H1 (cell line): Measurements from ENCODE around the gene RPL7A. TPM values are rescaled to one million over a fixed set of nuclear protein-coding genes. Genes with fewer than 3 reads are reported as not detected.

Experiments
- CTCF ChIA-PET: fragments of 300-600 bp; sonication (Branson Sonifier 250); formaldehyde crosslinking; loops from one replicate; lab custom pipeline; 2021; ENCODE audit not compliant: partially characterized antibody; lab: Charles Lee
- POLR2A ChIA-PET: fragments of 300-600 bp; sonication (Branson Sonifier 250); formaldehyde crosslinking; loops from one replicate; lab custom pipeline; 2021; ENCODE audit warnings: inconsistent platforms; ENCODE audit not compliant: partially characterized antibody; lab: Charles Lee
- DNase-seq, 2 experiments: peaks; one replicate each; pipeline versions ENCODE4 v3.0.0 to v3.0.0-alpha.2; 2010 to 2022; ENCODE audit warnings: low spot score in 2 of 2, low read depth in 1 of 2, mixed read lengths in 1 of 2
- FAIRE-seq: peaks from 2 replicates; lab custom pipeline; 2011; peaks lifted over from hg19 to GRCh38; lab: Jason Lieb, UNC
- H2AFZ ChIP-seq: 2 replicates; pipeline ENCODE4 v1.8.1; 2012; ENCODE audit warnings: low read length, inconsistent platforms
- H2AK5ac ChIP-seq: 2 replicates; pipeline ENCODE4 v1.6.1; 2013; ENCODE audit warnings: low read depth, low read length
- H2BK120ac ChIP-seq: replicated peaks from 2 replicates; pipeline ENCODE3; 2013; ENCODE audit warnings: low read depth, low read length, inconsistent platforms
- H2BK12ac ChIP-seq: 2 replicates; pipeline ENCODE4 v1.6.1; 2013; ENCODE audit warnings: low read depth, low read length
- H2BK15ac ChIP-seq: 2 replicates; pipeline ENCODE4 v1.6.1; 2013; ENCODE audit warnings: low read length
- H2BK20ac ChIP-seq: 2 replicates; pipeline ENCODE4 v1.6.1; 2013; ENCODE audit warnings: low read length
- H2BK5ac ChIP-seq: 2 replicates; pipeline ENCODE4 v1.6.1; 2013; ENCODE audit warnings: low read depth, low read length
- H3K14ac ChIP-seq: 2 replicates; pipeline ENCODE4 v1.6.1; 2013; ENCODE audit warnings: inconsistent platforms; ENCODE audit not compliant: insufficient read length
- H3K18ac ChIP-seq: 2 replicates; pipeline ENCODE4 v1.6.1; 2013; ENCODE audit warnings: low read length; ENCODE audit errors: extremely low read depth
- H3K23ac ChIP-seq: 2 replicates; pipeline ENCODE4 v1.6.1; 2013; ENCODE audit warnings: inconsistent platforms; ENCODE audit not compliant: insufficient read length
- H3K23me2 ChIP-seq: 2 replicates; pipeline ENCODE4 v1.6.1; 2013; ENCODE audit warnings: low read depth, low read length
- H3K27ac ChIP-seq: 2 replicates; pipeline ENCODE4 v1.6.1; 2011; ENCODE audit warnings: low read depth, low read length, inconsistent platforms
- H3K27me3 ChIP-seq, 4 experiments: replicated peaks in 1 of 4; 1 replicate in 1 of 4; 2 replicates in 3 of 4; pipeline versions ENCODE4 v1.6.1 to v1.8.1; 2011 to 2013; ENCODE audit warnings: low read length in 3 of 4, mild to moderate bottlenecking in 3 of 4, inconsistent platforms in 2 of 4, mixed read lengths in 2 of 4, moderate library complexity in 1 of 4; ENCODE audit not compliant: control insufficient read depth in 3 of 4, insufficient read depth in 3 of 4; ENCODE audit errors: extremely low read depth in 1 of 4
- H3K36me3 ChIP-seq, 4 experiments: 2 replicates each; pipeline versions ENCODE4 v1.6.1 to v1.8.1; 2011 to 2013; ENCODE audit warnings: mild to moderate bottlenecking in 4 of 4, low read length in 3 of 4, moderate library complexity in 2 of 4, control low read depth in 1 of 4, inconsistent platforms in 1 of 4; ENCODE audit not compliant: insufficient read depth in 4 of 4, control insufficient read depth in 2 of 4
- H3K4ac ChIP-seq: replicated peaks from 2 replicates; pipeline ENCODE3; 2013; ENCODE audit warnings: low read length, low read depth, mixed read lengths, inconsistent platforms; ENCODE audit not compliant: insufficient read length
- H3K4me1 ChIP-seq, 4 experiments: replicated peaks in 1 of 4; 1 replicate in 1 of 4; 2 replicates in 3 of 4; pipeline versions ENCODE4 v1.6.1 to v1.8.1; 2011 to 2013; ENCODE audit warnings: low read length in 3 of 4, inconsistent platforms in 2 of 4, mixed read lengths in 1 of 4; ENCODE audit not compliant: insufficient read depth in 4 of 4, control insufficient read depth in 3 of 4
- H3K4me2 ChIP-seq, 2 experiments: 2 replicates each; pipeline versions ENCODE4 v1.6.1 to v1.8.1; 2011 to 2013; ENCODE audit warnings: low read depth in 2 of 2, low read length in 2 of 2, control low read depth in 1 of 2, inconsistent platforms in 1 of 2, mild to moderate bottlenecking in 1 of 2; ENCODE audit not compliant: insufficient read depth in 1 of 2
- H3K4me3 ChIP-seq, 4 experiments: fragments of 200-600, 300-600 bp in 1 of 4; sonication (generic), shearing (Covaris generic), sonication (Bioruptor Twin) in 1 of 4; 2 replicates each; pipeline versions ENCODE4 v1.5.1 to v1.8.1; 2011 to 2016; ENCODE audit warnings: low read length in 4 of 4, low read depth in 3 of 4, control low read depth in 2 of 4, inconsistent platforms in 2 of 4, mild to moderate bottlenecking in 2 of 4, mixed read lengths in 1 of 4, moderate library complexity in 1 of 4; ENCODE audit not compliant: insufficient read depth in 2 of 4; ENCODE audit errors: extremely low read depth in 1 of 4
- H3K56ac ChIP-seq: replicated peaks from 2 replicates; pipeline ENCODE3; 2013; ENCODE audit warnings: low read depth, mild to moderate bottlenecking, mixed read lengths, low read length, inconsistent platforms; ENCODE audit not compliant: insufficient read length
- H3K79me1 ChIP-seq: 2 replicates; pipeline ENCODE4 v1.6.1; 2013; ENCODE audit warnings: low read depth, low read length, control low read depth
- H3K79me2 ChIP-seq, 2 experiments: 2 replicates each; pipeline versions ENCODE4 v1.6.1 to v1.8.1; 2012 to 2013; ENCODE audit warnings: low read length in 2 of 2, mild to moderate bottlenecking in 2 of 2, inconsistent platforms in 1 of 2; ENCODE audit not compliant: insufficient read depth in 2 of 2, control insufficient read depth in 1 of 2
- H3K9ac ChIP-seq, 4 experiments: replicated peaks in 1 of 4; 1 replicate in 1 of 4; 2 replicates in 3 of 4; pipeline versions ENCODE4 v1.6.1 to v1.8.1; 2011 to 2013; ENCODE audit warnings: low read depth in 3 of 4, low read length in 3 of 4, control low read depth in 2 of 4, mild to moderate bottlenecking in 2 of 4, moderate library complexity in 2 of 4, inconsistent platforms in 1 of 4; ENCODE audit errors: extremely low read depth in 1 of 4
- H3K9me3 ChIP-seq, 2 experiments: 2 replicates each; pipeline versions ENCODE4 v1.6.1 to v1.8.1; 2012 to 2013; ENCODE audit warnings: mild to moderate bottlenecking in 2 of 2, moderate library complexity in 2 of 2, control low read depth in 1 of 2, inconsistent platforms in 1 of 2, low read depth in 1 of 2, low read length in 1 of 2, mixed read lengths in 1 of 2; ENCODE audit not compliant: insufficient read depth in 2 of 2
- H4K20me1 ChIP-seq, 2 experiments: replicated peaks in 1 of 2; 2 replicates each; pipeline versions ENCODE3 to v1.8.1; 2011 to 2013; ENCODE audit warnings: inconsistent platforms in 2 of 2, low read length in 2 of 2, mild to moderate bottlenecking in 1 of 2; ENCODE audit not compliant: insufficient read depth in 2 of 2, control insufficient read depth in 1 of 2
- H4K5ac ChIP-seq: 2 replicates; pipeline ENCODE4 v1.6.1; 2013; ENCODE audit warnings: low read length, low read depth, mixed read lengths, inconsistent platforms; ENCODE audit not compliant: insufficient read length
- H4K8ac ChIP-seq: 2 replicates; pipeline ENCODE4 v1.8.0; 2013; ENCODE audit warnings: mild to moderate bottlenecking, moderate library complexity, low read length, inconsistent platforms; ENCODE audit not compliant: insufficient read depth; ENCODE audit errors: extremely low read depth
- H4K91ac ChIP-seq: replicated peaks from 2 replicates; pipeline ENCODE3; 2013; ENCODE audit warnings: low read length, mixed read lengths, inconsistent platforms; ENCODE audit not compliant: insufficient read length
- EP300 ChIP-seq, 2 experiments: IDR thresholded peaks; 1 replicate in 1 of 2; 2 replicates in 1 of 2; pipeline ENCODE4 v1.6.1; 2011 to 2012; ENCODE audit warnings: low read depth in 2 of 2, low read length in 2 of 2, mild to moderate bottlenecking in 2 of 2, borderline replicate concordance in 1 of 2, inconsistent platforms in 1 of 2, moderate library complexity in 1 of 2
- PHF8 ChIP-seq: fragments of 200-600 bp; sonication (generic); conservative IDR thresholded peaks from 2 replicates; pipeline ENCODE4 v1.7.1; 2012; ENCODE audit warnings: low read depth, mild to moderate bottlenecking, inconsistent platforms, low read length, moderate library complexity
- SAP30 ChIP-seq: fragments of 300-600 bp; sonication (generic); IDR thresholded peaks from 2 replicates; pipeline ENCODE4 v1.7.1; 2012; ENCODE audit warnings: low read length, moderate library complexity, mild to moderate bottlenecking, inconsistent platforms; ENCODE audit not compliant: insufficient read depth, insufficient replicate concordance
- WGBS, 2 experiments: shearing (Covaris generic) in 1 of 2; methylation state at CpG; one replicate each; pipeline versions ENCODE4 v1.1.6 to v1.1.7; 2013 to 2015; ENCODE audit warnings: low lambda C conversion rate in 2 of 2, mixed read lengths in 2 of 2, inconsistent platforms in 1 of 2, low coverage in 1 of 2, missing lambda C conversion rate in 1 of 2; ENCODE audit not compliant: insufficient replicate concordance in 2 of 2, insufficient coverage in 1 of 2, insufficient read length in 1 of 2; ENCODE audit errors: extremely low coverage in 1 of 2, missing lambda C conversion rate in 1 of 2; 5-methylcytosine and 5-hydroxymethylcytosine counted together
- polyA plus RNA-seq, 7 experiments: library from polyadenylated mRNA; depleted of rRNA in 3 of 7; stranded (reverse) in 5 of 7; unstranded in 2 of 7; fragments of >200 nt in 5 of 7; fragments of 200-250 nt in 2 of 7; gene quantifications; 1 replicate in 5 of 7; 2 replicates in 1 of 7; 4 replicates in 1 of 7; pipeline versions ENCODE4 v1.2.1 to v1.2.3, GENCODE V29; 2011 to 2013; ENCODE audit warnings: missing spikeins in 2 of 7, mixed read lengths in 2 of 7
- total RNA-seq: library from RNA; stranded (reverse); fragmentation: NEBNext Ultra II Directional; extraction: Animal tissue kit (Norgen Biotek cat#: 25700); gene quantifications from 2 replicates; pipeline ENCODE4 v1.2.1, GENCODE V29; 2021

Gene RPL7A
- total and polyA plus RNA-seq, 2 of the 8 experiments (the other 6 are each of a cell fraction or from before 2014, with no cell fraction given): 2,578 to 2,783 TPM

DNA sequence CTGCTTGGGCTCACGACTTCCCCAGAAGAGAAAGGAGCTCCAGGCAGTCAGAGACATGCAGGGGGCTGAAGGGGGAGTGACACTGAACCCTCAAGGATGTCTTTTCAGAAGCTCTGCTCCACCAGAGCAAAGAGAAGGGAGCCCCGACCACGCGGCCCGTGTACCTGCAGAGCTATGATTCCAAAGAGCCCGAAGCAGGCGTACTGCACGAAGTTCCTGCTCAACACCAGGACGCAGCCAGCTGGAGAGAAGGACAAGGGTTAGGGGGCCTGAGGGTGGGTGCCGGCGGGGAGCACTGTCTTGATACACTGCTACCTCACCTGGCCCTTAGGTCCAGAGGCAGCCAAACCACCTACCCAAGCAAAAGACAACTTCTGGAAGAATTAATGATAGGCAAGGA lies 18.4 kb downstream of the RPL7A start:
- H2AK5ac ChIP-seq: no peak overlapping the region
- no peak for TF ChIP-seq SAP30
- TF ChIP-seq EP300 (IDR thresholded peaks at IDR 0.05; ENCODE audit: borderline replicate concordance in 1 of 2, low read depth in 2 of 2, low read length in 2 of 2): no peak
- no peak for TF ChIP-seq PHF8
- H3K18ac ChIP-seq: no peak overlapping the region
- H4K20me1 ChIP-seq: peaks cover 40 to 55% of the 10 kb centered on the region in 2 experiments
- H2BK15ac ChIP-seq: no peak overlapping the region
- ChIA-PET CTCF (interaction anchor here (0.9 to 10.1 kb wide), 6 partner anchors 9 to 107 kb away, joined by 3 to 90 read pairs (median 3); partner anchors contain the start of genes SURF1 and SURF2), POLR2A (interaction anchor here (1.2 to 19.9 kb wide), 5 partner anchors 8 to 27 kb away, joined by 3 to 461 read pairs (median 6); partner anchors contain the start of genes MED22, RPL7A, STKLD1 and SURF1)
- H4K91ac ChIP-seq: no peak overlapping the region
- no peak overlapping the region for H2BK20ac ChIP-seq
- H2BK12ac ChIP-seq: no peak overlapping the region
- no peak overlapping the region for H3K56ac ChIP-seq
- no peak overlapping the region for H3K27ac ChIP-seq
- no peaks in the 10 kb centered on the region for H3K23me2 ChIP-seq
- H3K23ac ChIP-seq: no peak overlapping the region
- peaks cover 32% of the 10 kb centered on the region for H3K79me1 ChIP-seq
- H3K27me3 ChIP-seq: no peaks in the 10 kb centered on the region
- no peak overlapping the region for H3K9ac ChIP-seq
- H3K4me1 ChIP-seq: no peaks in the 10 kb centered on the region; a peak in 1 of 7 replicates
- no peaks in the 10 kb centered on the region for H3K9me3 ChIP-seq
- H2AFZ ChIP-seq: no peak overlapping the region
- H2BK120ac ChIP-seq: no peak overlapping the region
- H3K36me3 ChIP-seq: peaks cover 13 to 56% (median 48%) of the 10 kb centered on the region in 4 experiments
- DNase-seq: no peak
- FAIRE-seq: no peak
- no peak overlapping the region for H3K14ac ChIP-seq
- no peak overlapping the region for H4K5ac ChIP-seq
- 91% methylated on average over 11 of the region's 11 CpGs; no CpG with 5 or more reads in 1 of the 2 experiments for WGBS, 2 experiments
- H3K4ac ChIP-seq: no peak overlapping the region
- H3K79me2 ChIP-seq: peaks cover 8 to 50% of the 10 kb centered on the region in 2 experiments; a peak in 3 of 4 replicates
- H2BK5ac ChIP-seq: no peak overlapping the region
- no peak overlapping the region for H4K8ac ChIP-seq
- no peak overlapping the region for H3K4me2 ChIP-seq
- H3K4me3 ChIP-seq: no peak overlapping the region
